ENCODE measurements around the gene OAF.
"Not testable (repeated sequence)": the region's sequence is repeated elsewhere in the genome, so short reads cannot be mapped to it uniquely, and the experiment has no call there.

The OAF gene

DNA sequence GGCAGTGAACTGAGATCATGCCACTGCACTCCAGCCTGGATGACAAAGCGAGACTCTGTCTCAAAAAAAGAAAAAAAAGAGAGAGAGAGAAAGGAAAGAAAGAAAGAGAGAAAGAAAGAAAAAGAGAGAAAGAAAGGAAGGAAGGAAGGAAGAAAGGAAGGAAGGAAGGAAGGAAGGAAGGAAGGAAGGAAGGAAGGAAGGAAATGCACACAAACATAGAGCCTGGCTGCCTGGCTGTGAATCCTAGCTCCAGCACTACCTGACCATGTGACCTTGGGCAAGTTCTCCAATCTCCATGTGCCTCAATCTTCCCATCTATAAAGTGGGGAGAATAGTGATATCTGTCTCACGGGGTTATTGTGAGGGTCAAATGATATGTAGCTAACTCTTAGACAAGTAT lies 63.1 kb downstream of the OAF start:
- DNase-seq = not testable (repeated sequence)

- DNase-seq = no peak
Observed at GRCh38 chr11:120279502-120279901, 68.7 kb downstream of the OAF start.
